HCT116 (cell line): ENCODE data around the gene EFCAB8. TPM values are rescaled to one million over a fixed set of nuclear protein-coding genes. Genes with fewer than 3 reads are reported as not detected.

Source experiments
- ATAC-seq: fragments of 200-7000 bp; cut with Tn5 transposase; 2 replicates; pipeline ENCODE4 v1.9.1; 2020; ENCODE audit warnings: mild to moderate bottlenecking, moderate library complexity
- BruUV-seq: library from RNA; stranded (reverse); fragments of 400-500 nt; replicated peaks from 2 replicates; lab custom pipeline; 2021; lab: Mats Ljungman, UMichigan
- CTCF ChIA-PET: fragments of 300-600 bp; sonication (Branson Sonifier 250); formaldehyde crosslinking; loops from one replicate; lab custom pipeline; 2021; ENCODE audit warnings: antibody characterized with exemption; lab: Charles Lee
- POLR2A ChIA-PET: fragments of 300-600, 350-600 bp; sonication (Branson Sonifier 250); formaldehyde crosslinking; loops from one replicate; lab custom pipeline; 2021; ENCODE audit warnings: antibody characterized with exemption; lab: Charles Lee
- RAD21 ChIA-PET, 2 experiments: fragments of 300-600 bp; sonication (Branson Sonifier 250); formaldehyde crosslinking; loops; one replicate each; lab custom pipeline; 2023; ENCODE audit warnings: low total read pairs in 2 of 2; ENCODE audit not compliant: uncharacterized antibody in 2 of 2, unreplicated experiment in 2 of 2, low non-redundant PET in 1 of 2; lab: Charles Lee
- DNase-seq: peaks from one replicate; pipeline ENCODE4 v3.0.0-alpha.2; 2010; ENCODE audit warnings: low read depth, low spot score
- H2AFZ ChIP-seq: fragments of 200-600 bp; shearing (Covaris generic), sonication (generic); 2 replicates; pipeline ENCODE4 v1.6.1; 2017; ENCODE audit warnings: low read depth, mixed run types, mixed read lengths, antibody characterized with exemption, low read length; ENCODE audit not compliant: poor library complexity, severe bottlenecking
- H3K27ac ChIP-seq: 2 replicates; pipeline ENCODE4 v1.5.1; 2012; ENCODE audit warnings: low read depth, low read length
- H3K27me3 ChIP-seq: fragments of 200-600 bp; sonication (generic); 2 replicates; pipeline ENCODE4 v1.6.1; 2016; ENCODE audit warnings: mixed run types, low read length, mixed read lengths; ENCODE audit not compliant: insufficient read depth
- H3K36me3 ChIP-seq, 2 experiments: fragments of 200-500 bp in 1 of 2; fragments of 200-600 bp in 1 of 2; sonication (Bioruptor generic) in 1 of 2; sonication (generic) in 1 of 2; 2 replicates each; pipeline versions ENCODE4 v1.5.1 to v1.6.1; 2014 to 2016; ENCODE audit warnings: low read length in 2 of 2, inconsistent platforms in 1 of 2, mixed read lengths in 1 of 2, mixed run types in 1 of 2; ENCODE audit not compliant: insufficient read depth in 2 of 2, control insufficient read depth in 1 of 2
- H3K4me1 ChIP-seq, 2 experiments: fragments of 200-600 bp in 1 of 2; sonication (generic) in 1 of 2; 2 replicates each; pipeline versions ENCODE4 v1.5.1 to v1.6.1; 2012 to 2017; ENCODE audit warnings: low read length in 2 of 2, inconsistent platforms in 1 of 2, mild to moderate bottlenecking in 1 of 2, mixed read lengths in 1 of 2, mixed run types in 1 of 2, moderate library complexity in 1 of 2; ENCODE audit not compliant: insufficient read depth in 2 of 2, control insufficient read depth in 1 of 2
- H3K4me2 ChIP-seq: fragments of 200-600 bp; sonication (generic); 2 replicates; pipeline ENCODE4 v1.6.1; 2017; ENCODE audit warnings: mixed run types, low read length, mixed read lengths
- H3K4me3 ChIP-seq, 2 experiments: fragments of 200-600 bp in 1 of 2; sonication (generic) in 1 of 2; replicated peaks in 1 of 2; 2 replicates each; pipeline ENCODE4 v1.5.1; 2011 to 2016; ENCODE audit warnings: low read length in 2 of 2, control low read depth in 1 of 2, low read depth in 1 of 2, mild to moderate bottlenecking in 1 of 2, mixed read lengths in 1 of 2, mixed run types in 1 of 2
- H3K79me2 ChIP-seq: fragments of 200-600 bp; sonication (generic); 2 replicates; pipeline ENCODE4 v1.6.1; 2017; ENCODE audit warnings: mild to moderate bottlenecking, mixed run types, low read length, moderate library complexity, mixed read lengths; ENCODE audit not compliant: insufficient read depth
- H3K9ac ChIP-seq: fragments of 200-600 bp; sonication (generic); 2 replicates; pipeline ENCODE4 v1.6.1; 2016; ENCODE audit warnings: low read length, mixed read lengths
- H3K9me2 ChIP-seq: fragments of 200-600 bp; sonication (generic), shearing (Covaris generic); 2 replicates; pipeline ENCODE4 v1.6.1; 2017; ENCODE audit warnings: mixed run types, mild to moderate bottlenecking, moderate library complexity; ENCODE audit not compliant: insufficient read depth
- H3K9me3 ChIP-seq, 2 experiments: fragments of 200-500 bp in 1 of 2; fragments of 200-600 bp in 1 of 2; sonication (Bioruptor generic) in 1 of 2; sonication (generic) in 1 of 2; 2 replicates each; pipeline ENCODE4 v1.6.1; 2014 to 2017; ENCODE audit warnings: low read length in 2 of 2, mixed read lengths in 2 of 2, inconsistent platforms in 1 of 2, low read depth in 1 of 2, mild to moderate bottlenecking in 1 of 2, mixed run types in 1 of 2, moderate library complexity in 1 of 2; ENCODE audit not compliant: control insufficient read depth in 1 of 2, insufficient read depth in 1 of 2
- H4K20me1 ChIP-seq: fragments of 200-600 bp; sonication (generic), shearing (Covaris generic); 2 replicates; pipeline ENCODE4 v1.6.1; 2017; ENCODE audit warnings: mixed run types, mild to moderate bottlenecking, moderate library complexity; ENCODE audit not compliant: insufficient read depth
- CBX3 ChIP-seq: IDR thresholded peaks from 2 replicates; pipeline ENCODE4 v1.6.1; 2012; ENCODE audit warnings: low read depth
- CEBPB ChIP-seq: IDR thresholded peaks from 2 replicates; pipeline ENCODE4 v1.6.1; 2012; ENCODE audit warnings: low read depth
- EGR1 ChIP-seq: IDR thresholded peaks from 2 replicates; pipeline ENCODE4 v1.6.1; 2012; ENCODE audit warnings: low read depth
- ELF1 ChIP-seq: IDR thresholded peaks from 2 replicates; pipeline ENCODE4 v1.6.1; 2012; ENCODE audit warnings: low read depth, borderline replicate concordance
- EZH2 ChIP-seq: fragments of 200-600 bp; sonication (generic); IDR thresholded peaks from 2 replicates; pipeline ENCODE4 v1.6.1; 2017; ENCODE audit warnings: antibody characterized with exemption, mixed run types
- EZH2phosphoT487 ChIP-seq: fragments of 200-600 bp; IDR thresholded peaks from 2 replicates; pipeline ENCODE4 v1.6.1; 2018; ENCODE audit warnings: antibody characterized with exemption, borderline replicate concordance
- JUND ChIP-seq: IDR thresholded peaks from 2 replicates; pipeline ENCODE4 v1.6.1; 2012
- POLR2A ChIP-seq: IDR thresholded peaks from 2 replicates; pipeline ENCODE4 v1.7.0; 2011; ENCODE audit warnings: borderline replicate concordance; ENCODE audit not compliant: insufficient read depth, insufficient read length; ENCODE audit errors: extremely low read depth
- POLR2AphosphoS5 ChIP-seq: IDR thresholded peaks from 2 replicates; pipeline ENCODE4 v1.6.1; 2011; ENCODE audit warnings: mild to moderate bottlenecking, low read depth, low read length, moderate library complexity
- SIN3A ChIP-seq: IDR thresholded peaks from 2 replicates; pipeline ENCODE4 v1.6.1; 2012; ENCODE audit warnings: low read depth
- SRF ChIP-seq: IDR thresholded peaks from 2 replicates; pipeline ENCODE4 v1.6.1; 2012; ENCODE audit warnings: low read depth
- TCF7L2 ChIP-seq: IDR thresholded peaks from 2 replicates; pipeline ENCODE4 v1.7.0; 2011; ENCODE audit warnings: borderline replicate concordance, inconsistent platforms; ENCODE audit not compliant: insufficient read depth, insufficient read length; ENCODE audit errors: extremely low read depth
- YY1 ChIP-seq: IDR thresholded peaks from 2 replicates; pipeline ENCODE4 v1.6.1; 2011; ENCODE audit warnings: low read length, low read depth, moderate library complexity, mild to moderate bottlenecking; ENCODE audit not compliant: insufficient replicate concordance; ENCODE audit errors: extremely low read depth
- ZFX ChIP-seq: fragments of 450-650 bp; IDR thresholded peaks from 2 replicates; pipeline ENCODE4 v1.6.1; 2017
- ZNF274 ChIP-seq: fragments of 200-500 bp; sonication (Bioruptor generic); IDR thresholded peaks from 2 replicates; pipeline ENCODE4 v1.6.1; 2014; ENCODE audit warnings: mild to moderate bottlenecking, low read depth, low read length, inconsistent platforms
- intact Hi-C: fragments of 100-400 bp; cut with micrococcal nuclease; formaldehyde crosslinking; loops from 2 replicates; pipeline ENCODE4 v1.10.0; 2022
- total RNA-seq: library from RNA; stranded (reverse); gene quantifications from one replicate; pipeline ENCODE4 v1.2.1, GENCODE V29; 2021; ENCODE audit not compliant: unreplicated experiment
- TF ChIP-seq, protein P1 (sequence below): IDR thresholded peaks from 2 replicates; pipeline ENCODE4 v1.6.1; 2011; ENCODE audit warnings: mild to moderate bottlenecking, low read length, moderate library complexity; ENCODE audit not compliant: insufficient replicate concordance; ENCODE audit errors: extremely low read depth
- TF ChIP-seq, protein P2 (sequence below): IDR thresholded peaks from 2 replicates; pipeline ENCODE4 v1.6.1; 2012; ENCODE audit warnings: low read depth
- TF ChIP-seq, protein P3 (sequence below): IDR thresholded peaks from 2 replicates; pipeline ENCODE4 v1.6.1; 2012

Gene EFCAB8
- total RNA-seq, 1 experiment from 2014 or later, result 0.42 TPM

DNA sequence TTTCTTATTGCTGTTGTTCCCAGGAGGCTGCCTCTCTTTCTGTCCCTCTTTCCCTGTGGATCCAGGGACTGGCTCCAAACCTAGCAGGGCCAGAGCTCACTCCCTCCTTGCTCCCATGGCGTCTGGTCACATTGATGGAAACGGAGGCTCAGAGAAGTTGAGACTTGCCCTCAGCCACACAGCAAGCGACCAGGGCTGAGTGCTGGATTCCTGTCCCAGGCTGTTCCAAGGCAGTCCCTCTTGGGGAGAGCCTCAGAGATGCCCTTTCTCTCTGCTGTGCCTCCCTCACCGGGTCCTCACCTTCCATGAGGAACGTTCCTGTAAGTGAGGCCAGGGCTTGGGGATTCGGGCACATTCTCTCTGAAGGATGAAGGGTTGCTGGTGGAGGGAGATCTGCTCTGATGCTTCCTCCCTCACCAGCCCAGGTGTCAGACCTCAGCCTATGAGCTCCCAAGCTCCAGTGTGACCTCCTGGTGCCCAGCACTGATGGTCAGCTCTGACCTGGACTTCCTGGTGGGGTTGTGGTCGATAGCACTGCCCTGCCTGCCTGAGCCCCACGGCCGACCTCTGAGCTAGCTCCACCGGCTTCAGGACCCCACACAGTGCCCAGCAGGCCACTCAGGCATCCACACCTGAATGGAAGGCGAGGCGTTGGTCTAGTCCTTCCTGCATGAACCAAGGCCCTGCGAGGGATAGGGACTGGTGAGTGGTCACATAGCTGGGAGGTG lies 118.7 kb downstream of the EFCAB8 start (continued):
- TF ChIP-seq, protein P1, sequence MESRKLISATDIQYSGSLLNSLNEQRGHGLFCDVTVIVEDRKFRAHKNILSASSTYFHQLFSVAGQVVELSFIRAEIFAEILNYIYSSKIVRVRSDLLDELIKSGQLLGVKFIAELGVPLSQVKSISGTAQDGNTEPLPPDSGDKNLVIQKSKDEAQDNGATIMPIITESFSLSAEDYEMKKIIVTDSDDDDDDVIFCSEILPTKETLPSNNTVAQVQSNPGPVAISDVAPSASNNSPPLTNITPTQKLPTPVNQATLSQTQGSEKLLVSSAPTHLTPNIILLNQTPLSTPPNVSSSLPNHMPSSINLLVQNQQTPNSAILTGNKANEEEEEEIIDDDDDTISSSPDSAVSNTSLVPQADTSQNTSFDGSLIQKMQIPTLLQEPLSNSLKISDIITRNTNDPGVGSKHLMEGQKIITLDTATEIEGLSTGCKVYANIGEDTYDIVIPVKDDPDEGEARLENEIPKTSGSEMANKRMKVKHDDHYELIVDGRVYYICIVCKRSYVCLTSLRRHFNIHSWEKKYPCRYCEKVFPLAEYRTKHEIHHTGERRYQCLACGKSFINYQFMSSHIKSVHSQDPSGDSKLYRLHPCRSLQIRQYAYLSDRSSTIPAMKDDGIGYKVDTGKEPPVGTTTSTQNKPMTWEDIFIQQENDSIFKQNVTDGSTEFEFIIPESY, result no peak

DNA sequence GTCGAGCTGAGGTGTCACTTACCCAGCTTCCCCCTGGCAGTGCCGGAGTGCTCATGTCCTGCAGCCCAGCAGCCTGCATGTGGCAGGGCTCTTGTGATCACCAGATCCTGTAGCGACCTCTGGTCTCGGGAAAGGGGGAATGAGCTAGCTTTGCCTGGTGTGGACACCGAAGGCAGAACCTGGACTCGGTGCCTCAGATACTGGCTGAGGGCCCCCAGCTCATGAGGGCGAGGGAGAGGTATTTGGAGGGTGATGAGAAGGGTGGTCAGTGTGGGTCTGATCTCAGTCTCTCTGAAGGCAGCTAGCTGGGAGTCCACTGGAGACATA lies 119.2 kb downstream of the EFCAB8 start:
- no peaks in the 10 kb centered on the region for H4K20me1 ChIP-seq
- H2AFZ ChIP-seq, result no peak overlapping the region
- no peak overlapping the region for H3K4me2 ChIP-seq
- no peaks in the 10 kb centered on the region for H3K79me2 ChIP-seq
- no peaks in the 10 kb centered on the region for H3K27me3 ChIP-seq
- no TSS peak for BruUV-seq
- no peaks in the 10 kb centered on the region for H3K4me1 ChIP-seq
- no peak overlapping the region for H3K27ac ChIP-seq
- ATAC-seq (no peak), DNase-seq (no peak)
- ChIA-PET POLR2A (no interaction called here), RAD21 (no interaction called here), CTCF (no interaction called here)
- intact Hi-C loops, result no loop called here
- no peaks in the 10 kb centered on the region for H3K9me2 ChIP-seq
- no peaks in the 10 kb centered on the region for H3K9me3 ChIP-seq
- no peak overlapping the region for H3K9ac ChIP-seq
- no peaks in the 10 kb centered on the region for H3K36me3 ChIP-seq
- no peak overlapping the region for H3K4me3 ChIP-seq
- no peak for TF ChIP-seq ELF1
- TF ChIP-seq CEBPB, result no peak
- TF ChIP-seq YY1, result no peak
- TF ChIP-seq SIN3A, result no peak
- TF ChIP-seq POLR2A, result no peak
- TF ChIP-seq, protein P1, result no peak
- no peak for TF ChIP-seq POLR2AphosphoS5
- TF ChIP-seq EGR1, result no peak
- TF ChIP-seq CBX3, result no peak
- no peak for TF ChIP-seq SRF
- no peak for TF ChIP-seq ZFX
- TF ChIP-seq ZNF274, result no peak
- no peak for TF ChIP-seq JUND
- TF ChIP-seq EZH2, result no peak
- TF ChIP-seq TCF7L2, result no peak
- TF ChIP-seq, protein P2, sequence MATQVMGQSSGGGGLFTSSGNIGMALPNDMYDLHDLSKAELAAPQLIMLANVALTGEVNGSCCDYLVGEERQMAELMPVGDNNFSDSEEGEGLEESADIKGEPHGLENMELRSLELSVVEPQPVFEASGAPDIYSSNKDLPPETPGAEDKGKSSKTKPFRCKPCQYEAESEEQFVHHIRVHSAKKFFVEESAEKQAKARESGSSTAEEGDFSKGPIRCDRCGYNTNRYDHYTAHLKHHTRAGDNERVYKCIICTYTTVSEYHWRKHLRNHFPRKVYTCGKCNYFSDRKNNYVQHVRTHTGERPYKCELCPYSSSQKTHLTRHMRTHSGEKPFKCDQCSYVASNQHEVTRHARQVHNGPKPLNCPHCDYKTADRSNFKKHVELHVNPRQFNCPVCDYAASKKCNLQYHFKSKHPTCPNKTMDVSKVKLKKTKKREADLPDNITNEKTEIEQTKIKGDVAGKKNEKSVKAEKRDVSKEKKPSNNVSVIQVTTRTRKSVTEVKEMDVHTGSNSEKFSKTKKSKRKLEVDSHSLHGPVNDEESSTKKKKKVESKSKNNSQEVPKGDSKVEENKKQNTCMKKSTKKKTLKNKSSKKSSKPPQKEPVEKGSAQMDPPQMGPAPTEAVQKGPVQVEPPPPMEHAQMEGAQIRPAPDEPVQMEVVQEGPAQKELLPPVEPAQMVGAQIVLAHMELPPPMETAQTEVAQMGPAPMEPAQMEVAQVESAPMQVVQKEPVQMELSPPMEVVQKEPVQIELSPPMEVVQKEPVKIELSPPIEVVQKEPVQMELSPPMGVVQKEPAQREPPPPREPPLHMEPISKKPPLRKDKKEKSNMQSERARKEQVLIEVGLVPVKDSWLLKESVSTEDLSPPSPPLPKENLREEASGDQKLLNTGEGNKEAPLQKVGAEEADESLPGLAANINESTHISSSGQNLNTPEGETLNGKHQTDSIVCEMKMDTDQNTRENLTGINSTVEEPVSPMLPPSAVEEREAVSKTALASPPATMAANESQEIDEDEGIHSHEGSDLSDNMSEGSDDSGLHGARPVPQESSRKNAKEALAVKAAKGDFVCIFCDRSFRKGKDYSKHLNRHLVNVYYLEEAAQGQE, result no peak
- TF ChIP-seq EZH2phosphoT487, result no peak
- TF ChIP-seq, protein P3, sequence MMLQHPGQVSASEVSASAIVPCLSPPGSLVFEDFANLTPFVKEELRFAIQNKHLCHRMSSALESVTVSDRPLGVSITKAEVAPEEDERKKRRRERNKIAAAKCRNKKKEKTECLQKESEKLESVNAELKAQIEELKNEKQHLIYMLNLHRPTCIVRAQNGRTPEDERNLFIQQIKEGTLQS, result no peak
